Measurements from ENCODE around the gene PROX1. TPM values are rescaled to one million over a fixed set of nuclear protein-coding genes. Genes with fewer than 3 reads are reported as not detected.
A peak's percentile ranks its signal among the peaks of the same experiment; 100 is the strongest.

Gene PROX1
- total and polyA plus RNA-seq, 2 experiments from 2014 or later, result under 0.01 to 0.20 TPM

DNA sequence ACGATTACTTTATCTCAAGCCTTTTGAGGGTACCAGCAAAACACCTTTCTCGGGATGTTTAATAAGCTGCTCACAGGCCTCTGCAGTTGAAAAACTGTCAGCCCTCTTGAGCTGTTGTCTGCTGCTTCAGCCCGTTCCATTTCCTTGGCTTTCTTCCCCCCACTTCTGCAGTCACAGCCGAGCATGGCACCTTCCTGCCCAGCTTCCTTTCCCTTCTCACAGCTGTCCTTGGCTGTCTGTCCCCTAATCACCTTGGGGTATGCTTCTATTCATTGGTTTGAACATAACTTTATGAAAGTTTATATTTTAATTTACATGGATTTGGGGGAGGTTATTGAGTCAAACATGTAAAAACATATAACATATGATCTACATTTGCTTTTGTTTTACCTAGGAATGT, 6.9 kb upstream of the PROX1 start:
- in situ Hi-C loops (cut with MboI), result no loop called here
- H3F3A ChIP-seq (ENCODE audit: insufficient read depth), result no peaks in the 10 kb centered on the region
- H3K79me2 ChIP-seq (ENCODE audit: insufficient read depth), result no peaks in the 10 kb centered on the region
- H3K4me3 ChIP-seq, result no peak overlapping the region
- H3K27ac ChIP-seq, result no peak overlapping the region
- TF ChIP-seq EZH2 (IDR thresholded peaks at IDR 0.05; ENCODE audit: insufficient read depth, poor library complexity, severe bottlenecking), result no peak
- no peak for TF ChIP-seq EZH2phosphoT487 (IDR thresholded peaks at IDR 0.05; ENCODE audit: insufficient read depth, low read depth)
- no peaks in the 10 kb centered on the region for H3K36me3 ChIP-seq (ENCODE audit: low read depth)
- H3K9me2 ChIP-seq (ENCODE audit: insufficient read depth), result no peaks in the 10 kb centered on the region
- no peak overlapping the region for H3K4me2 ChIP-seq (ENCODE audit: unreplicated experiment)
- H2AFZ ChIP-seq, result no peak overlapping the region
- no peaks in the 10 kb centered on the region for H3K9me3 ChIP-seq (ENCODE audit: low read depth)
- WGBS, 2 experiments (ENCODE audit: low coverage in 1 of 2, low lambda C conversion rate in 2 of 2, missing lambda C conversion rate in 2 of 2), result 54 to 66% methylated on average over 4 of the region's 4 CpGs
- H3K4me1 ChIP-seq (ENCODE audit: insufficient read depth), result no peaks in the 10 kb centered on the region
- H3K9ac ChIP-seq, result no peak overlapping the region
- H3K27me3 ChIP-seq (replicated peaks; ENCODE audit: insufficient read depth), result peaks cover 67% of the 10 kb centered on the region
- H4K20me1 ChIP-seq (ENCODE audit: insufficient read depth), result no peaks in the 10 kb centered on the region
- no peak for DNase-seq

DNA sequence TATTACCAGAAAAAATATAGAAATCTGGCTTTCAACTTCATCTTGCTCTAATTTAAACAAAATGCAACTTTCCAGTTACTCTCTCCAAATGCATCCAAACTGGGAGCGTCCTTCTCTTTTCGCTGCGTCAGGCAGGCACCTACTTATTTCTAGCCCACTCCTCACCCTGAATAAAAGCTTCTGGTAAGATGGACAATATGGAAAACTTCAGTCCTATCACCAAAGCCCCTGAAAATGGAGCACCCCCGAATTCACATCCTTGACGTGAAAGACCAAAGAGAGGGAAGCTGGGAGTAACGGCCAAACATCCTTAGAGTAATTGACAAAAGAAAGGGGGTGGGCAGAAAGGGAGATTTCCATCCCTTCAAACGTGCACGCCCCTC, 5.5 kb upstream of the PROX1 start:
- H3F3A ChIP-seq (ENCODE audit: insufficient read depth), result no peaks in the 10 kb centered on the region
- H3K27ac ChIP-seq, result no peak overlapping the region
- no peak overlapping the region for H3K9ac ChIP-seq
- H3K9me3 ChIP-seq (ENCODE audit: low read depth), result no peaks in the 10 kb centered on the region
- H4K20me1 ChIP-seq (ENCODE audit: insufficient read depth), result no peaks in the 10 kb centered on the region
- H2AFZ ChIP-seq, result 0 out of 2 replicates have a peak overlapping the region, but pooled peaks have one; percentile 33
- no peaks in the 10 kb centered on the region for H3K9me2 ChIP-seq (ENCODE audit: insufficient read depth)
- TF ChIP-seq EZH2phosphoT487 (IDR thresholded peaks at IDR 0.05; ENCODE audit: insufficient read depth, low read depth) (0 out of 2 replicates have a peak, but pooled peaks have one; percentile 8), EZH2 (IDR thresholded peaks at IDR 0.05; ENCODE audit: insufficient read depth, poor library complexity, severe bottlenecking) (peak; percentile 39)
- no peaks in the 10 kb centered on the region for H3K79me2 ChIP-seq (ENCODE audit: insufficient read depth)
- H3K4me1 ChIP-seq (ENCODE audit: insufficient read depth), result no peaks in the 10 kb centered on the region
- H3K27me3 ChIP-seq (replicated peaks; ENCODE audit: insufficient read depth), result peaks cover 78% of the 10 kb centered on the region
- no peak overlapping the region for H3K4me2 ChIP-seq (ENCODE audit: unreplicated experiment)
- in situ Hi-C loops (cut with MboI), result no loop called here
- 6 to 14% methylated on average over 6 to 8 of the region's 8 CpGs for WGBS, 2 experiments (ENCODE audit: low coverage in 1 of 2, low lambda C conversion rate in 2 of 2, missing lambda C conversion rate in 2 of 2)
- DNase-seq, result no peak
- no peak overlapping the region; the same call in 1 of the 2 replicates for H3K4me3 ChIP-seq
- no peaks in the 10 kb centered on the region for H3K36me3 ChIP-seq (ENCODE audit: low read depth)

DNA sequence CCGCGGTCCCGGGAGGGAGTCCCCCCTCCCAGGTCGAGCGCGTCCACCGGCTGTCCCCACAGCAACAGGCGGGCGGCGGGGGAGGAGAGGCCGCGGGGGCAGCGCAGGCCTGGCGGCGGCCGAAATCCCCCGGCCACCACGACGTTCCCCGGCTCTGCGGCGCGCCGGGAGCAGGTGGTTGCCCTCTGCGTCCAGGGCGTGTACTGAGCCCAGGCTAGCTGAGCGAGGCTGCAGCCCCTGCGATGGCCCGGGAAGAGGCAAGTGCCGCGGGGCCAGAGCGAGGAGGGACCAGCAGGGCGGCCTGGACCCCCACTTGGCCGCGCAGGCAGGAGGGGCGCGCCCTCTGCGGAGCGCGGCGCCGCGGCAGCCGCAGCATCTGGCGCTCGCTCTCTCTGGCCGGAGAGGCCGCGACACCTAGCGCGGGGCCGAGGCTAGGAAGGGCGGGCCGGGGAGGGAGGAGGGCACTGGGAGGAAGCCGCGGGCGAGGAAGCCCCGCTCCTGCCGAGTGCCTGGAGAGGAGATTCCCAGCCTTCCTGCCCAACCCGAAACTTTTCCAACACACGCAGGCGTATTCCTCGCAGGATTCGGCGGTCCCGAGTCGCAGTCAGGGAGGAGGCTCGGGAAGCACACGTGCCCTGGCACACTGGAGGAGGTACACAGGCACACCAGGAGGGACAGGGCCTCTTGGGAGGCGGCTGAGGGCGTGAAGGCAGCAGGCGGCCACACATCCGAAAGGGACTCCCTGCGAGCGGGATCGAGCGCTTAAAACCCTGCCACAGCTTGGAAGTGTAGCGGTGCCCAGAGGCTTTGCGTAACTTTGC, 4.9 kb upstream of the PROX1 start:
- Histone ChIP-seq H3F3A (ENCODE audit: insufficient read depth) (no peaks in the 10 kb centered on the region), H3K9me3 (ENCODE audit: low read depth) (no peaks in the 10 kb centered on the region), H3K4me3 (peak overlapping the region; percentile 32; the same call in 1 of the 2 replicates), H3K9ac (no peak overlapping the region), H3K79me2 (ENCODE audit: insufficient read depth) (no peaks in the 10 kb centered on the region), H3K4me1 (ENCODE audit: insufficient read depth) (no peaks in the 10 kb centered on the region), H3K27ac (no peak overlapping the region), H3K4me2 (ENCODE audit: unreplicated experiment) (peak overlapping the region; percentile 20), H3K9me2 (ENCODE audit: insufficient read depth) (no peaks in the 10 kb centered on the region), H3K27me3 (replicated peaks; ENCODE audit: insufficient read depth) (peaks cover 78% of the 10 kb centered on the region), H4K20me1 (ENCODE audit: insufficient read depth) (no peaks in the 10 kb centered on the region), H3K36me3 (ENCODE audit: low read depth) (no peaks in the 10 kb centered on the region), H2AFZ (0 out of 2 replicates have a peak overlapping the region, but pooled peaks have one; percentile 33)
- DNase-seq, result peak; percentile 20
- TF ChIP-seq EZH2phosphoT487 (IDR thresholded peaks at IDR 0.05; ENCODE audit: insufficient read depth, low read depth) (no peak), EZH2 (IDR thresholded peaks at IDR 0.05; ENCODE audit: insufficient read depth, poor library complexity, severe bottlenecking) (no peak)
- in situ Hi-C loops (cut with MboI), result no loop called here
- WGBS, 2 experiments (ENCODE audit: low coverage in 1 of 2, low lambda C conversion rate in 2 of 2, missing lambda C conversion rate in 2 of 2), result 4% methylated on average over 56 to 62 of the region's 79 CpGs

DNA sequence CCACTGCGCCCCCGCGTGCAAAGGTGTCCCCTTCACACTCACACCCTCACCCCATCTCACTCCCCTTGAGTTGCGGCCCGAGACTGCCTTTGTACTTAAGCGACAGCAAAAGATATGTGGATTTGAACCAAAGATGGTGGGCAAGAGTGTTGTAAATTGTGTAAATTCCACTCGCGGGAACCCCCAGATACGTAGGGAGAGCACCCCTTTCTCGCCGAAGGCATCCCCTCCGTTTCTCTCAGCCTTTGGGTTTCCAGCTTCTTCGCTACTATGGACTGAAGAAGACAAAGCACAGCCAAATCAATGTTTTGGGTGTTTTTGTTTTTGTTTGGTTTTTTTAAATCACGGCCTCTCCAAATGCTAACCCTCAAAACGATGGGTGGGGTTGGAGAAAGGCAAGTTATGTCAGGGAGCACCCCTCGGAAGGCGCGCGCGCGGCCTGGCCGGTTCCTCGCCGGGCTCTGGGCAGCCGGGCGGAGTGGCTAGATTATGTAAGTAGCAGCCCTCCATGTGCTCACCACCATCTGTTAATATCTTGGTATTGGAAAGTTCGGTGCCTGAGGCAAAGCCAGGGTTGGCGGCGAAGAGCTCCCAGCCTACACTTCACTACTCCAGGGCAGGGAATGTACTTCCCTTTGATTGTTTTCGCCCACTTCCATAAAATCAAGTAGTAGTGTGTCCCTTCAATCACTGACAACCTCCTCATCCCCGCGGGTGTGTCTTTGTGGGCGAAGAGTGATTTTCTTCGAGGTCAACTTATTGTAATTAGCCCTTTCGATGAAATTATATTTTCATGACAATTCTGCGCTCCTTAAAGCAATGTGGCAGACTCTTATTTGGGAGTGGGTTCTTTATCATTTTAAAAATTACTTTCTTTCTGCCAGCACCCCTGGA, 4.0 kb upstream of the PROX1 start:
- H4K20me1 ChIP-seq (ENCODE audit: insufficient read depth), result no peaks in the 10 kb centered on the region
- no peak for DNase-seq
- H3F3A ChIP-seq (ENCODE audit: insufficient read depth), result no peaks in the 10 kb centered on the region
- no peak overlapping the region for H3K27ac ChIP-seq
- no peaks in the 10 kb centered on the region for H3K4me1 ChIP-seq (ENCODE audit: insufficient read depth)
- 0 out of 2 replicates have a peak overlapping the region, but pooled peaks have one; percentile 32 for H3K4me3 ChIP-seq
- 47 to 49% methylated on average over 36 of the region's 36 CpGs for WGBS, 2 experiments (ENCODE audit: low coverage in 1 of 2, low lambda C conversion rate in 2 of 2, missing lambda C conversion rate in 2 of 2)
- in situ Hi-C loops (cut with MboI), result no loop called here
- H3K9ac ChIP-seq, result no peak overlapping the region
- 0 out of 2 replicates have a peak overlapping the region, but pooled peaks have one; percentile 33 for H2AFZ ChIP-seq
- H3K27me3 ChIP-seq (replicated peaks; ENCODE audit: insufficient read depth), result peaks cover 71% of the 10 kb centered on the region
- H3K4me2 ChIP-seq (ENCODE audit: unreplicated experiment), result no peak overlapping the region
- no peaks in the 10 kb centered on the region for H3K36me3 ChIP-seq (ENCODE audit: low read depth)
- H3K9me3 ChIP-seq (ENCODE audit: low read depth), result no peaks in the 10 kb centered on the region
- no peaks in the 10 kb centered on the region for H3K9me2 ChIP-seq (ENCODE audit: insufficient read depth)
- TF ChIP-seq EZH2 (IDR thresholded peaks at IDR 0.05; ENCODE audit: insufficient read depth, poor library complexity, severe bottlenecking) (peak; percentile 30), EZH2phosphoT487 (IDR thresholded peaks at IDR 0.05; ENCODE audit: insufficient read depth, low read depth) (no peak)
- no peaks in the 10 kb centered on the region for H3K79me2 ChIP-seq (ENCODE audit: insufficient read depth)
